ENCODE data around the gene SNX10. TPM values are rescaled to one million over a fixed set of nuclear protein-coding genes. Genes with fewer than 3 reads are reported as not detected.

The SNX10 gene
- total and polyA plus RNA-seq, 2 experiments from 2014 or later, result 0.60 to 1.5 TPM

DNA sequence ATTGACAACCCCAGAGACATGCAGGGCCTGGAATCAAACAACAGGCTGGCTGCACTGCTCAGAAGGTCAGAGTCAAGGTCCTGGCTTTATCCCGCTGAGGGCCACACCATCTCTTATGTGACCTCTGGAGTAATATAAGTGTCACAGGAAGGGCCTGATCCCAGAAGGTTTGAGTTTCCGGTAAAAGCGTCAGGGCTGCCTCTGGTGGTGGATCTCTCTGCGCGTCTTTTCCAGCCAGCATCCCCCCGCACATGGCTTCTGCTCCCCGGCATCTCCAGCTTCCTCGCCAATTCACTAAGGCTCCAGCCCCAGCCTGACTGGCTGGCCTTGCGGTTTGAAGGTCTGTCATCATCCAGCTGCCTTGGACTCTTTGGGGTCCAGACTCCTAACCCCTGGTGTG lies 54.2 kb downstream of the SNX10 start:
- Histone ChIP-seq H3K27me3 (replicated peaks; ENCODE audit: insufficient read depth) (no peaks in the 10 kb centered on the region), H3F3A (ENCODE audit: insufficient read depth) (no peaks in the 10 kb centered on the region), H4K20me1 (ENCODE audit: insufficient read depth) (no peaks in the 10 kb centered on the region), H3K36me3 (ENCODE audit: low read depth) (no peaks in the 10 kb centered on the region), H3K9ac (no peak overlapping the region), H3K27ac (no peak overlapping the region), H3K4me2 (ENCODE audit: unreplicated experiment) (no peak overlapping the region), H3K4me3 (no peak overlapping the region), H3K9me3 (ENCODE audit: low read depth) (no peaks in the 10 kb centered on the region), H3K79me2 (ENCODE audit: insufficient read depth) (no peaks in the 10 kb centered on the region), H3K4me1 (ENCODE audit: insufficient read depth) (no peaks in the 10 kb centered on the region), H2AFZ (no peak overlapping the region), H3K9me2 (ENCODE audit: insufficient read depth) (no peaks in the 10 kb centered on the region)
- in situ Hi-C loops (cut with MboI), result no loop called here
- TF ChIP-seq EZH2phosphoT487 (IDR thresholded peaks at IDR 0.05; ENCODE audit: insufficient read depth, low read depth) (no peak), EZH2 (IDR thresholded peaks at IDR 0.05; ENCODE audit: insufficient read depth, poor library complexity, severe bottlenecking) (no peak)
- no peak for DNase-seq
- 85 to 93% methylated on average over 9 of the region's 9 CpGs for WGBS, 2 experiments (ENCODE audit: low coverage in 1 of 2, low lambda C conversion rate in 2 of 2, missing lambda C conversion rate in 2 of 2)

- in situ Hi-C loops (cut with MboI), result no loop called here
- 19 to 25% methylated on average over 7 of the region's 7 CpGs for WGBS, 2 experiments (ENCODE audit: low coverage in 1 of 2, low lambda C conversion rate in 2 of 2, missing lambda C conversion rate in 2 of 2)
These were observed 55.0 kb downstream of the SNX10 start for GRCh38 chr7:26346611-26347203.

DNA sequence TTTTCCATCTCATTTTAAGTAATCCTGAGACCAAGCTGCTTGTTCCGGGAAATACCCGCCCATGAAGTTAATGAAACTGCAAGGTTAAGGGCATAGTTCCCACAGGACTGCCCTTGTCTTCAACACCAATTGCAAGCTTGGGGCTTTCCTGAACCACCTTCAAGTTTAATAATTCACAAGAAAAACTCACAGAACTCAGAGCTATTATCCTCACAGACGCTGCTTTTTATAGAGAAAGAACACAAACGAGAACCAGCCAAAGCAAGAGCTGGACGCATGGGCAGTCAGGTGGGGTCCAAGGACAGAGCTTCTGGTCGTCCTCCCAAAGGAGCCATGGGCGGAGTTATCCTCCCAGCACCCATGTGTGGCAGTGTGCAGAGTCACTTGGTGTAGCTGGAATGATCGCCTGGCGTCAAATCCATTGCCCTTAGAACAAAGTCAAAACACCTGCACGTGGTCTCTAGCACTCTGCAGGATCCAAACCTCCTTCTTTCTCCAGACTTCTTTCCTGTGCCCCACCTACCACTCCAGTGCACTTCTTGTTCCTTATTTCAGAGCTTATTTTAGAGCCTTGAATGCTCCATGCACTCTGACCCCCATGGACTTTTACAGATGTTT lies 56.7 kb downstream of the SNX10 start:
- Histone ChIP-seq H3K36me3 (ENCODE audit: low read depth) (no peaks in the 10 kb centered on the region), H3K79me2 (ENCODE audit: insufficient read depth) (no peaks in the 10 kb centered on the region), H3K9ac (no peak overlapping the region), H3K4me3 (no peak overlapping the region), H3K4me2 (ENCODE audit: unreplicated experiment) (no peak overlapping the region), H3K4me1 (ENCODE audit: insufficient read depth) (no peaks in the 10 kb centered on the region), H3K9me2 (ENCODE audit: insufficient read depth) (no peaks in the 10 kb centered on the region), H3K27ac (no peak overlapping the region), H3K9me3 (ENCODE audit: low read depth) (no peaks in the 10 kb centered on the region), H2AFZ (no peak overlapping the region), H3F3A (ENCODE audit: insufficient read depth) (no peaks in the 10 kb centered on the region), H4K20me1 (ENCODE audit: insufficient read depth) (no peaks in the 10 kb centered on the region), H3K27me3 (replicated peaks; ENCODE audit: insufficient read depth) (no peaks in the 10 kb centered on the region)
- TF ChIP-seq EZH2 (IDR thresholded peaks at IDR 0.05; ENCODE audit: insufficient read depth, poor library complexity, severe bottlenecking), result no peak
- TF ChIP-seq EZH2phosphoT487 (IDR thresholded peaks at IDR 0.05; ENCODE audit: insufficient read depth, low read depth), result no peak
- WGBS, 2 experiments (ENCODE audit: low coverage in 1 of 2, low lambda C conversion rate in 2 of 2, missing lambda C conversion rate in 2 of 2), result 81 to 82% methylated on average over 10 of the region's 10 CpGs
- in situ Hi-C loops (cut with MboI), result no loop called here
- DNase-seq, result no peak

More at GRCh38 chr7:26346611-26347203, 55.0 kb downstream of the SNX10 start:
- Histone ChIP-seq H3F3A (ENCODE audit: insufficient read depth) (no peaks in the 10 kb centered on the region), H3K27ac (peak overlapping the region; percentile 43), H3K4me2 (ENCODE audit: unreplicated experiment) (no peak overlapping the region), H3K9me3 (ENCODE audit: low read depth) (no peaks in the 10 kb centered on the region), H3K9ac (no peak overlapping the region), H4K20me1 (ENCODE audit: insufficient read depth) (no peaks in the 10 kb centered on the region), H2AFZ (no peak overlapping the region), H3K4me3 (no peak overlapping the region), H3K27me3 (replicated peaks; ENCODE audit: insufficient read depth) (no peaks in the 10 kb centered on the region), H3K79me2 (ENCODE audit: insufficient read depth) (no peaks in the 10 kb centered on the region), H3K36me3 (ENCODE audit: low read depth) (no peaks in the 10 kb centered on the region), H3K4me1 (ENCODE audit: insufficient read depth) (no peaks in the 10 kb centered on the region), H3K9me2 (ENCODE audit: insufficient read depth) (no peaks in the 10 kb centered on the region)
- TF ChIP-seq EZH2phosphoT487 (IDR thresholded peaks at IDR 0.05; ENCODE audit: insufficient read depth, low read depth), result no peak
- no peak for TF ChIP-seq EZH2 (IDR thresholded peaks at IDR 0.05; ENCODE audit: insufficient read depth, poor library complexity, severe bottlenecking)
- DNase-seq, result peak; percentile 74

GRCh38 chr7:26349005-26349915 lies 57.6 kb downstream of the SNX10 start:
- in situ Hi-C loops (cut with MboI), result no loop called here

More at GRCh38 chr7:26349005-26349915, 57.6 kb downstream of the SNX10 start:
- Histone ChIP-seq H3K4me3 (no peak overlapping the region), H3K27ac (no peak overlapping the region), H3K4me1 (ENCODE audit: insufficient read depth) (no peaks in the 10 kb centered on the region), H3K9me3 (ENCODE audit: low read depth) (no peaks in the 10 kb centered on the region), H3K27me3 (replicated peaks; ENCODE audit: insufficient read depth) (no peaks in the 10 kb centered on the region), H3K79me2 (ENCODE audit: insufficient read depth) (no peaks in the 10 kb centered on the region), H3K9ac (no peak overlapping the region), H3K9me2 (ENCODE audit: insufficient read depth) (no peaks in the 10 kb centered on the region), H3K36me3 (ENCODE audit: low read depth) (no peaks in the 10 kb centered on the region), H3K4me2 (ENCODE audit: unreplicated experiment) (no peak overlapping the region), H3F3A (ENCODE audit: insufficient read depth) (no peaks in the 10 kb centered on the region), H2AFZ (no peak overlapping the region), H4K20me1 (ENCODE audit: insufficient read depth) (no peaks in the 10 kb centered on the region)
- whole genome bisulfite sequencing, 2 experiments (ENCODE audit: low coverage in 1 of 2, low lambda C conversion rate in 2 of 2, missing lambda C conversion rate in 2 of 2), result 64 to 69% methylated on average over 6 of the region's 6 CpGs
- TF ChIP-seq EZH2 (IDR thresholded peaks at IDR 0.05; ENCODE audit: insufficient read depth, poor library complexity, severe bottlenecking) (no peak), EZH2phosphoT487 (IDR thresholded peaks at IDR 0.05; ENCODE audit: insufficient read depth, low read depth) (no peak)
- no peak for DNase-seq

Data from GM23248 (cell line).